Caco-2 (cell line): Measurements from ENCODE around the gene SEZ6. TPM values are rescaled to one million over a fixed set of nuclear protein-coding genes. Genes with fewer than 3 reads are reported as not detected.

ENCODE experiments used
- BruUV-seq: library from RNA; stranded (reverse); fragments of 400-500 nt; replicated peaks from 2 replicates; lab custom pipeline; 2021; lab: Mats Ljungman, UMichigan
- CTCF ChIA-PET: fragments of 300-600 bp; sonication (Branson Sonifier 250); formaldehyde crosslinking; loops from one replicate; lab custom pipeline; 2022; ENCODE audit warnings: antibody characterized with exemption; lab: Charles Lee
- POLR2A ChIA-PET: fragments of 300-600 bp; sonication (Branson Sonifier 250); formaldehyde crosslinking; loops from one replicate; lab custom pipeline; 2022; ENCODE audit warnings: antibody characterized with exemption; lab: Charles Lee
- DNase-seq, 2 experiments: peaks; one replicate each; pipeline versions ENCODE4 v3.0.0 to v3.0.0-alpha.2; 2020 to 2022
- H3K27me3 ChIP-seq: replicated peaks from 2 replicates; pipeline ENCODE4 v1.6.0; 2011; ENCODE audit warnings: low read length; ENCODE audit not compliant: control insufficient read depth, insufficient read depth
- H3K36me3 ChIP-seq: 2 replicates; pipeline ENCODE4 v1.5.1; 2011; ENCODE audit warnings: low read length; ENCODE audit not compliant: control insufficient read depth, insufficient read depth
- H3K4me1 ChIP-seq: fragments of 250-450 bp; sonication (Bioruptor Pico); 2 replicates; pipeline ENCODE4 v1.5.1; 2020; ENCODE audit warnings: mild to moderate bottlenecking
- H3K4me3 ChIP-seq: 2 replicates; pipeline ENCODE4 v1.5.1; 2011; ENCODE audit warnings: low read depth, mild to moderate bottlenecking, control low read depth, low read length
- H3K9me3 ChIP-seq: fragments of 250-450 bp; sonication (Bioruptor Pico); 2 replicates; pipeline ENCODE4 v1.5.1; 2020; ENCODE audit warnings: mild to moderate bottlenecking, moderate library complexity
- H3K27ac Mint-ChIP-seq: one replicate; pipeline ENCODE4 v1.8.0; 2022; ENCODE audit warnings: mixed read lengths; ENCODE audit not compliant: unreplicated experiment
- H3K27me3 Mint-ChIP-seq: one replicate; pipeline ENCODE4 v1.8.0; 2022; ENCODE audit warnings: mixed read lengths; ENCODE audit not compliant: insufficient read depth, unreplicated experiment
- H3K36me3 Mint-ChIP-seq: one replicate; pipeline ENCODE4 v1.8.0; 2022; ENCODE audit warnings: mild to moderate bottlenecking, mixed read lengths; ENCODE audit not compliant: insufficient read depth, unreplicated experiment
- H3K4me1 Mint-ChIP-seq: one replicate; pipeline ENCODE4 v1.8.0; 2022; ENCODE audit warnings: low read depth, mixed read lengths; ENCODE audit not compliant: unreplicated experiment
- H3K4me3 Mint-ChIP-seq: one replicate; pipeline ENCODE4 v1.8.0; 2022; ENCODE audit warnings: mild to moderate bottlenecking, moderate library complexity, mixed read lengths; ENCODE audit not compliant: unreplicated experiment
- H3K9me3 Mint-ChIP-seq: one replicate; pipeline ENCODE4 v1.8.0; 2022; ENCODE audit warnings: mixed read lengths; ENCODE audit not compliant: unreplicated experiment
- intact Hi-C: fragments of 100-400 bp; cut with micrococcal nuclease; formaldehyde crosslinking; loops from one replicate; pipeline ENCODE4 v1.10.0; 2022; ENCODE audit not compliant: unreplicated experiment
- total RNA-seq: library from RNA; stranded (reverse); gene quantifications from 2 replicates; pipeline ENCODE4 v1.2.3, GENCODE V29; 2022
- TF ChIP-seq, protein P1 (sequence below), 2 experiments: fragments of 200-600 bp in 1 of 2; IDR thresholded peaks; 1 replicate in 1 of 2; 2 replicates in 1 of 2; pipeline versions ENCODE4 v1.5.1 to v1.8.0; 2011 to 2022; ENCODE audit warnings: antibody characterized with exemption in 1 of 2, control low read depth in 1 of 2, inconsistent platforms in 1 of 2, low read depth in 1 of 2, low read length in 1 of 2, mild to moderate bottlenecking in 1 of 2, moderate library complexity in 1 of 2; ENCODE audit not compliant: insufficient read depth in 1 of 2, severe bottlenecking in 1 of 2, unreplicated experiment in 1 of 2

Gene SEZ6
- total RNA-seq, 1 experiment from 2014 or later, result not detected

DNA sequence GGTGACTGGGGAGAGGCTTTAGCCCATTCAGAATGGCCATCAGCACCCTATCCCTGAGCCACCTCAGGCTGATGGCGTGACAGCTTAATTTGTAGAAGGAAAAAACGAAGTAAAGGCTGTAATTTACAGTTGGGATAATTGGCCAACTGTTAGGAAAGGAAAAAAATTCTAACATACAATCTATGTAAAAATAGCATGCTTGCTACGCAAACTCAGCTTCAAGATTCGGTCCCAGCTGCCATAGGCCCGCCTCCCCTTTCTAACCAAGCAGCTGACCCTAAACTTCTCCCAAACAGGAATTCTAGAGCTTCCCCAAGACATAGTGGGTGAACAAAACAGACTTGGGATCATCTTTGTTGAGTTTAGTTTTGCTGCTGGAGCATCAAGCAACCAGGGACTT lies 4.9 kb downstream of the SEZ6 start:
- peaks cover 25% of the 10 kb centered on the region for H3K27me3 Mint-ChIP-seq
- CTCF ChIA-PET, result interaction anchor here (0.5 kb wide), 1 partner anchor 9 kb away, joined by 3 read pairs; no protein-coding TSS in a partner anchor

DNA sequence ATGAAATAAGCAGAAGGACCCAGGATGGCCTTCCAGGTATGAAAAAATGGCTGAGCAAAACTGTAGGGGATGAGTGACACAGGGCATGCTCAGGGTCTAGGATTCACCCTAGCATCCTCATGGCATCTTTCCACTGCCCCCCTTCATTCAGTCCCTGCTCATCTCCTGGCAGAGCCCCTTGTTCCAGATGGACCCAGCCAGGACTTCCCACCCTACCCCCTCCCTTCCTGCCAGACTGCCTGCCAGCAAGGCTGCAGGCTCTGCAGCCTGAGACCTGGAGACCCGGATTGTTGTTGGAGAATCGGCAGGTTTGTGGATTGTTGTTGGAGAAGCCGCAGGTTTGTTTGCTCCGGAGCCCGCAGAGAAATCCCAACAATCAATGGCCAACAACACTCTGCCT lies 6.6 kb downstream of the SEZ6 start:
- CTCF ChIA-PET, result interaction anchor here (1.1 kb wide), 1 partner anchor 34 kb away, joined by 4 read pairs; no protein-coding TSS in a partner anchor

More for the DNA sequence above, 4.9 kb downstream of the SEZ6 start:
- BruUV-seq, result no TSS peak
- no peaks in the 10 kb centered on the region for H3K4me1 Mint-ChIP-seq
- Histone ChIP-seq H3K9me3 (no peaks in the 10 kb centered on the region), H3K4me1 (peaks cover under 1% of the 10 kb centered on the region; the same call in 1 of the 2 replicates), H3K36me3 (no peaks in the 10 kb centered on the region), H3K4me3 (no peak overlapping the region), H3K27me3 (no peaks in the 10 kb centered on the region; the same call in 1 of the 2 replicates)
- H3K4me3 Mint-ChIP-seq, result no peak overlapping the region
- DNase-seq, result no peak
- POLR2A ChIA-PET, result no interaction called here
- no peak overlapping the region for H3K27ac Mint-ChIP-seq
- H3K9me3 Mint-ChIP-seq, result no peaks in the 10 kb centered on the region
- TF ChIP-seq, protein P1, sequence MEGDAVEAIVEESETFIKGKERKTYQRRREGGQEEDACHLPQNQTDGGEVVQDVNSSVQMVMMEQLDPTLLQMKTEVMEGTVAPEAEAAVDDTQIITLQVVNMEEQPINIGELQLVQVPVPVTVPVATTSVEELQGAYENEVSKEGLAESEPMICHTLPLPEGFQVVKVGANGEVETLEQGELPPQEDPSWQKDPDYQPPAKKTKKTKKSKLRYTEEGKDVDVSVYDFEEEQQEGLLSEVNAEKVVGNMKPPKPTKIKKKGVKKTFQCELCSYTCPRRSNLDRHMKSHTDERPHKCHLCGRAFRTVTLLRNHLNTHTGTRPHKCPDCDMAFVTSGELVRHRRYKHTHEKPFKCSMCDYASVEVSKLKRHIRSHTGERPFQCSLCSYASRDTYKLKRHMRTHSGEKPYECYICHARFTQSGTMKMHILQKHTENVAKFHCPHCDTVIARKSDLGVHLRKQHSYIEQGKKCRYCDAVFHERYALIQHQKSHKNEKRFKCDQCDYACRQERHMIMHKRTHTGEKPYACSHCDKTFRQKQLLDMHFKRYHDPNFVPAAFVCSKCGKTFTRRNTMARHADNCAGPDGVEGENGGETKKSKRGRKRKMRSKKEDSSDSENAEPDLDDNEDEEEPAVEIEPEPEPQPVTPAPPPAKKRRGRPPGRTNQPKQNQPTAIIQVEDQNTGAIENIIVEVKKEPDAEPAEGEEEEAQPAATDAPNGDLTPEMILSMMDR (IDR thresholded peaks at IDR 0.05; ENCODE audit: insufficient read depth in 1 of 2, low read depth in 1 of 2, low read length in 1 of 2, severe bottlenecking in 1 of 2, unreplicated experiment in 1 of 2), result no peak
- no peaks in the 10 kb centered on the region for H3K36me3 Mint-ChIP-seq
- intact Hi-C loops, result no loop called here

DNA sequence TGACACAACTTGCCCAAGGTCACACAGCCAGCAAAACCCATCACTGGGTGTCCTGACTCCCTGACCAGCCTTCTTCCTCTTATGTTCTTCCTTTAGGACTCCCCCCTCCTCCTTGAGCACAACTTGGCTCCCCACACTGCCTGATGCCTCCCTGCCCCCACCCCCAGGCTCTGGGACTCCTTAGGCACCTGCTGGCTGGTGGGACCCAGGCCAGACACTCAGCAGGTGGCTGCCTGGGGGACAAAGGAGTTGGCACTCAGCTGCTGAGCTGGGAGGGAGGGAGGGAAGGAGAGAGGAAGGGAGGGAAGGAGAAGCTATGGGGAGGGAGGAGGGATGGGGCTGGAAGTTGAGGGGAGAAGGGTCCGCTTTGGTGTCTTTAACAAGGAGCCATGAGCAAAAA lies 8.0 kb downstream of the SEZ6 start:
- DNase-seq, result no peak
- peaks cover 14% of the 10 kb centered on the region for H3K27me3 Mint-ChIP-seq
- no peak overlapping the region for H3K27ac Mint-ChIP-seq
- ChIA-PET CTCF (no interaction called here), POLR2A (no interaction called here)
- H3K4me3 ChIP-seq, result no peak overlapping the region
- no peaks in the 10 kb centered on the region for H3K4me1 ChIP-seq
- H3K27me3 ChIP-seq, result no peaks in the 10 kb centered on the region; the same call in 1 of the 2 replicates
- no peaks in the 10 kb centered on the region for H3K9me3 ChIP-seq
- no peaks in the 10 kb centered on the region for H3K36me3 ChIP-seq
- no peaks in the 10 kb centered on the region for H3K9me3 Mint-ChIP-seq
- no peaks in the 10 kb centered on the region for H3K36me3 Mint-ChIP-seq
- H3K4me3 Mint-ChIP-seq, result no peak overlapping the region
- intact Hi-C loops, result no loop called here
- TF ChIP-seq, protein P1 (IDR thresholded peaks at IDR 0.05; ENCODE audit: insufficient read depth in 1 of 2, low read depth in 1 of 2, low read length in 1 of 2, severe bottlenecking in 1 of 2, unreplicated experiment in 1 of 2), result no peak
- H3K4me1 Mint-ChIP-seq, result no peaks in the 10 kb centered on the region
- no TSS peak for BruUV-seq

More for the DNA sequence above, 6.6 kb downstream of the SEZ6 start:
- TF ChIP-seq, protein P1 (IDR thresholded peaks at IDR 0.05; ENCODE audit: insufficient read depth in 1 of 2, low read depth in 1 of 2, low read length in 1 of 2, severe bottlenecking in 1 of 2, unreplicated experiment in 1 of 2), result no peak
- H3K36me3 Mint-ChIP-seq, result no peaks in the 10 kb centered on the region
- no peaks in the 10 kb centered on the region for H3K9me3 Mint-ChIP-seq
- BruUV-seq, result no TSS peak
- H3K27me3 Mint-ChIP-seq, result peaks cover 21% of the 10 kb centered on the region
- Histone ChIP-seq H3K9me3 (no peaks in the 10 kb centered on the region), H3K4me3 (no peak overlapping the region), H3K36me3 (no peaks in the 10 kb centered on the region), H3K27me3 (no peaks in the 10 kb centered on the region; the same call in 1 of the 2 replicates), H3K4me1 (no peaks in the 10 kb centered on the region)
- H3K4me3 Mint-ChIP-seq, result no peak overlapping the region
- intact Hi-C loops, result no loop called here
- POLR2A ChIA-PET, result no interaction called here
- DNase-seq, result no peak
- H3K4me1 Mint-ChIP-seq, result no peaks in the 10 kb centered on the region
- H3K27ac Mint-ChIP-seq, result no peak overlapping the region
